NCI-H2171 treated with DMSO at 0.1 percent for 48 hours (cell line): ENCODE results near the gene PFKFB3.
"Not testable (repeated sequence)": the region's sequence is repeated elsewhere in the genome, so short reads cannot be mapped to it uniquely, and the experiment has no call there.

ENCODE experiments used
- DNase-seq: peaks from one replicate; lab custom pipeline; 2025; lab: John Stamatoyannopoulos, UW

PFKFB3 gene

GRCh38 chr10:6236349-6237198, 33.8 kb downstream of the PFKFB3 start:
- DNase-seq = no peak

GRCh38 chr10:6237199-6237530, 34.4 kb downstream of the PFKFB3 start:
- DNase-seq = no peak

- DNase-seq = not testable (repeated sequence)
Measured at GRCh38 chr10:6238587-6239212, 36.0 kb downstream of the PFKFB3 start.

- DNase-seq = no peak
Measured at GRCh38 chr10:6239213-6239991, 36.7 kb downstream of the PFKFB3 start.

- no peak for DNase-seq
Measured at GRCh38 chr10:6240254-6240653, 37.5 kb downstream of the PFKFB3 start.

GRCh38 chr10:6242089-6242488, 39.4 kb downstream of the PFKFB3 start:
- no peak for DNase-seq

- DNase-seq = no peak
Measured at GRCh38 chr10:6244510-6244909, 41.8 kb downstream of the PFKFB3 start.

- DNase-seq = no peak
Measured at GRCh38 chr10:6247041-6247712, 44.4 kb downstream of the PFKFB3 start.

GRCh38 chr10:6248908-6249307, 46.2 kb downstream of the PFKFB3 start:
- DNase-seq = not testable (repeated sequence)

- no peak for DNase-seq
Measured at GRCh38 chr10:6249698-6250097, 47.0 kb downstream of the PFKFB3 start.

GRCh38 chr10:6250745-6251144, 48.0 kb downstream of the PFKFB3 start:
- no peak for DNase-seq

GRCh38 chr10:6254201-6254600, 51.5 kb downstream of the PFKFB3 start:
- DNase-seq = no peak

GRCh38 chr10:6255548-6256061, 52.9 kb downstream of the PFKFB3 start:
- no peak for DNase-seq

- DNase-seq = no peak
Measured at GRCh38 chr10:6256439-6256838, 53.7 kb downstream of the PFKFB3 start.

- no peak for DNase-seq
Measured at GRCh38 chr10:6259153-6259552, 56.4 kb downstream of the PFKFB3 start.

GRCh38 chr10:6260843-6261242, 58.1 kb downstream of the PFKFB3 start:
- no peak for DNase-seq

- DNase-seq = no peak
Measured at GRCh38 chr10:6267941-6268340, 65.2 kb downstream of the PFKFB3 start.

GRCh38 chr10:6269432-6269831, 66.7 kb downstream of the PFKFB3 start:
- no peak for DNase-seq

GRCh38 chr10:6269953-6270867, 67.5 kb downstream of the PFKFB3 start:
- DNase-seq = no peak

GRCh38 chr10:6270951-6271350, 68.2 kb downstream of the PFKFB3 start:
- DNase-seq = no peak

- no peak for DNase-seq
Measured at GRCh38 chr10:6271663-6272062, 68.9 kb downstream of the PFKFB3 start.
